Loucy (cell line): Measurements from ENCODE around the gene RBM39.

Experiments
- EZH2phosphoT487 ChIP-seq: fragments of 200-600 bp; IDR thresholded peaks from 2 replicates; pipeline ENCODE4 v1.6.1; 2018; ENCODE audit warnings: antibody characterized with exemption, mild to moderate bottlenecking, moderate library complexity, borderline replicate concordance
- TF ChIP-seq, protein P1 (sequence below): fragments of 200-600 bp; sonication (generic); conservative IDR thresholded peaks from 2 replicates; pipeline ENCODE4 v1.5.1; 2014; ENCODE audit warnings: mild to moderate bottlenecking, antibody characterized with exemption, low read length

DNA sequence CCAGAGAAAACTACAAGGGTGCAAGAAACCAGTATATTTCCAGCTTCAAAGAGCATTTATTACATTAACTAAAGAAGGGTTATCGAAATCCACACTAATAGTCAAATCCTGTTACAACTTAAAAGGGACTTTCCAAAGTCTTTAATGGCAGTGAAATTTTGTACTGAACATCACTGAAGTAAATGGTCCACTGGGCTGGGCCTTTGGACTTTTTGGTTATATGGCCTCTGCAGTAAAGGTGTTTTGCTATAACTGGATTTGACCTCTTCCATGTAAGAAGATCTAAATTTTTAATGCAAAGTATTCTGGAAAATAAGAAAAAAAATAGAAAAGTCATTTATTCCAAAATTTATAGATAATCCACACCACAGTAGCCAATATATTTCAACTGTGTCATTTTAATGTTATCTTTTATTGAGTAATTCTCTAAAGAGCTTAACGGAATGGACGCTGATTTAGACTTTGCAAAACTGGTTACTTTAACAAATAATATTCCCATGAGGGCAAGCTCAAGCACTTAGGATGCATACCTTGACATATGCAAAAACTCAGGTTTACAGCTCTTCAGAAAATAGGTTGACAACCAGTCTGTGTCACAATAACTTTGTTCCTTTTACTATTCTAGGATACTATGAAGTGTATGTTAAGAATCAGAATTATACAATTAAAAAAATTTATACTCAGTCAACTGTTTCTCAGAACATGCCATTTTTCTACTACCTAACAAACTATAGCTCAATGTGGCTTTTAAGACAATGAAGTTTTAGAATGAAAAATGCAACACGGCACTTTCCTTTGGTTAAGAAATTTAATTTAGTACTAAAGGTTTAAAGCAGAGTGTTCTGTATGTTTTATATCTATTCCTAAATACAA, 7.0 kb downstream of the RBM39 start:
- TF ChIP-seq, protein P1, sequence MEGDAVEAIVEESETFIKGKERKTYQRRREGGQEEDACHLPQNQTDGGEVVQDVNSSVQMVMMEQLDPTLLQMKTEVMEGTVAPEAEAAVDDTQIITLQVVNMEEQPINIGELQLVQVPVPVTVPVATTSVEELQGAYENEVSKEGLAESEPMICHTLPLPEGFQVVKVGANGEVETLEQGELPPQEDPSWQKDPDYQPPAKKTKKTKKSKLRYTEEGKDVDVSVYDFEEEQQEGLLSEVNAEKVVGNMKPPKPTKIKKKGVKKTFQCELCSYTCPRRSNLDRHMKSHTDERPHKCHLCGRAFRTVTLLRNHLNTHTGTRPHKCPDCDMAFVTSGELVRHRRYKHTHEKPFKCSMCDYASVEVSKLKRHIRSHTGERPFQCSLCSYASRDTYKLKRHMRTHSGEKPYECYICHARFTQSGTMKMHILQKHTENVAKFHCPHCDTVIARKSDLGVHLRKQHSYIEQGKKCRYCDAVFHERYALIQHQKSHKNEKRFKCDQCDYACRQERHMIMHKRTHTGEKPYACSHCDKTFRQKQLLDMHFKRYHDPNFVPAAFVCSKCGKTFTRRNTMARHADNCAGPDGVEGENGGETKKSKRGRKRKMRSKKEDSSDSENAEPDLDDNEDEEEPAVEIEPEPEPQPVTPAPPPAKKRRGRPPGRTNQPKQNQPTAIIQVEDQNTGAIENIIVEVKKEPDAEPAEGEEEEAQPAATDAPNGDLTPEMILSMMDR = no peak
- no peak for TF ChIP-seq EZH2phosphoT487
